Thyroid gland (tissue), 4 donors: ENCODE data around the gene EPHX1.

ENCODE experiments used
- POLR2A ChIP-seq, 2 donors: fragments of 450-650 bp; IDR thresholded peaks; one replicate each; pipeline ENCODE4 v1.6.1; 2017; ENCODE audit warnings: antibody characterized with exemption in 2 of 2, mild to moderate bottlenecking in 2 of 2, moderate library complexity in 1 of 2
- TF ChIP-seq, protein P1 (sequence below), 6 experiments: fragments of 200-600 bp in 3 of 6; fragments of 450-650 bp in 3 of 6; sonication (generic) in 3 of 6; IDR thresholded peaks; one replicate each; pipeline ENCODE4 v1.5.1; 2016 to 2019; ENCODE audit warnings: antibody characterized with exemption in 6 of 6, mild to moderate bottlenecking in 2 of 6, inconsistent platforms in 1 of 6, moderate library complexity in 1 of 6

DNA sequence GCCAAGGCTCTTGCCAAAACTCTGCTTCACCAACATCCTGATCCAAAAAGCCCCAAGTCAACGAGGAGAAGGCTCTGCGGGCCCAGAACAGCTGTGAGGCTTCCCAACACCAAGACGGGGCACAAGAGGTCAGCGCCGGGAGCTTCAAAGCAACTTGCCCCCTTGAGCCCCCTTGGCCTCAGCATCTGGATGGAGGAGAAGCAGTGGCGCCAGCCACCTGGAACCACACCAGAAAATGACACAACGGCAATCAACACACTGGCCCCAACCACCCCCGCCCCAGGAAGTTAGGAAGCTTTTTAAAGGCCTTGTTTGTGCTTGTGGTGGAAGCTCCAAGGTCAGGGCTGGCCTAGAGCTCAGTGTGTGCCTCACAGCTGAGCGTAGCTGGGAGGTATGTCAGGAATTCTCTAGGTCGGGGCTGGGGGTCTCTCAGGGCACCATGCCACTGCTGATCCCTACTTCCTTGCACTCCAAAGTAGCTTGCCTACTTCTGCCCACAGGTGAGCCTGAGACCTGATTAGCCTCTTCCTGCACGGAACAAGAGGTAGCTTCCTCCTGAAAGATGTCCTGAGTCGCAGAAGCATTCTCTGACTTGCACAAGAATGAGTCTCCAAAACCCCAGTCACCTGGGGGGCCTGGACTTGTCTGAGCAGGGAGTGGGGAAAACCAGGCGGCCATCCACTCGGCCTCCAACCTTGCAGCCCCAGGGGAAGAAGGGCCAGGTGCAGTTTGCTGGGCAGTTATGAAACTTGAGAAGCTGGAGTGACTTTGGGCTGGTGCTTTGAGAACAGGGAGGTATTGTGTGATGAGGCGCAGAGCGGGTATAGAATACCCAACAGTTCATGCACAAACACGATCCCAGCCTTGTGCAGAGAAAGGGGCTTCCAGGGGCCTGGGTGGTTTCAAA, 42.0 kb upstream of the EPHX1 start:
- TF ChIP-seq, protein P1, sequence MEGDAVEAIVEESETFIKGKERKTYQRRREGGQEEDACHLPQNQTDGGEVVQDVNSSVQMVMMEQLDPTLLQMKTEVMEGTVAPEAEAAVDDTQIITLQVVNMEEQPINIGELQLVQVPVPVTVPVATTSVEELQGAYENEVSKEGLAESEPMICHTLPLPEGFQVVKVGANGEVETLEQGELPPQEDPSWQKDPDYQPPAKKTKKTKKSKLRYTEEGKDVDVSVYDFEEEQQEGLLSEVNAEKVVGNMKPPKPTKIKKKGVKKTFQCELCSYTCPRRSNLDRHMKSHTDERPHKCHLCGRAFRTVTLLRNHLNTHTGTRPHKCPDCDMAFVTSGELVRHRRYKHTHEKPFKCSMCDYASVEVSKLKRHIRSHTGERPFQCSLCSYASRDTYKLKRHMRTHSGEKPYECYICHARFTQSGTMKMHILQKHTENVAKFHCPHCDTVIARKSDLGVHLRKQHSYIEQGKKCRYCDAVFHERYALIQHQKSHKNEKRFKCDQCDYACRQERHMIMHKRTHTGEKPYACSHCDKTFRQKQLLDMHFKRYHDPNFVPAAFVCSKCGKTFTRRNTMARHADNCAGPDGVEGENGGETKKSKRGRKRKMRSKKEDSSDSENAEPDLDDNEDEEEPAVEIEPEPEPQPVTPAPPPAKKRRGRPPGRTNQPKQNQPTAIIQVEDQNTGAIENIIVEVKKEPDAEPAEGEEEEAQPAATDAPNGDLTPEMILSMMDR (IDR thresholded peaks at IDR 0.05), result no peak
- no peak for TF ChIP-seq POLR2A (IDR thresholded peaks at IDR 0.05)
